H1 (cell line): ENCODE results near the gene NCAM1. TPM values are rescaled to one million over a fixed set of nuclear protein-coding genes. Genes with fewer than 3 reads are reported as not detected.

Experiments used
- CTCF ChIA-PET: fragments of 300-600 bp; sonication (Branson Sonifier 250); formaldehyde crosslinking; loops from one replicate; lab custom pipeline; 2021; ENCODE audit not compliant: partially characterized antibody; lab: Charles Lee
- POLR2A ChIA-PET: fragments of 300-600 bp; sonication (Branson Sonifier 250); formaldehyde crosslinking; loops from one replicate; lab custom pipeline; 2021; ENCODE audit warnings: inconsistent platforms; ENCODE audit not compliant: partially characterized antibody; lab: Charles Lee
- DNase-seq, 2 experiments: peaks; one replicate each; pipeline versions ENCODE4 v3.0.0 to v3.0.0-alpha.2; 2010 to 2022; ENCODE audit warnings: low spot score in 2 of 2, low read depth in 1 of 2, mixed read lengths in 1 of 2
- FAIRE-seq: peaks from 2 replicates; lab custom pipeline; 2011; peaks lifted over from hg19 to GRCh38; lab: Jason Lieb, UNC
- H2AFZ ChIP-seq: 2 replicates; pipeline ENCODE4 v1.8.1; 2012; ENCODE audit warnings: low read length, inconsistent platforms
- H2AK5ac ChIP-seq: 2 replicates; pipeline ENCODE4 v1.6.1; 2013; ENCODE audit warnings: low read depth, low read length
- H2BK120ac ChIP-seq: replicated peaks from 2 replicates; pipeline ENCODE3; 2013; ENCODE audit warnings: low read depth, low read length, inconsistent platforms
- H2BK12ac ChIP-seq: 2 replicates; pipeline ENCODE4 v1.6.1; 2013; ENCODE audit warnings: low read depth, low read length
- H2BK15ac ChIP-seq: 2 replicates; pipeline ENCODE4 v1.6.1; 2013; ENCODE audit warnings: low read length
- H2BK20ac ChIP-seq: 2 replicates; pipeline ENCODE4 v1.6.1; 2013; ENCODE audit warnings: low read length
- H2BK5ac ChIP-seq: 2 replicates; pipeline ENCODE4 v1.6.1; 2013; ENCODE audit warnings: low read depth, low read length
- H3K14ac ChIP-seq: 2 replicates; pipeline ENCODE4 v1.6.1; 2013; ENCODE audit warnings: inconsistent platforms; ENCODE audit not compliant: insufficient read length
- H3K18ac ChIP-seq: 2 replicates; pipeline ENCODE4 v1.6.1; 2013; ENCODE audit warnings: low read length; ENCODE audit errors: extremely low read depth
- H3K23ac ChIP-seq: 2 replicates; pipeline ENCODE4 v1.6.1; 2013; ENCODE audit warnings: inconsistent platforms; ENCODE audit not compliant: insufficient read length
- H3K23me2 ChIP-seq: 2 replicates; pipeline ENCODE4 v1.6.1; 2013; ENCODE audit warnings: low read depth, low read length
- H3K27ac ChIP-seq: 2 replicates; pipeline ENCODE4 v1.6.1; 2011; ENCODE audit warnings: low read depth, low read length, inconsistent platforms
- H3K27me3 ChIP-seq, 4 experiments: replicated peaks in 1 of 4; 1 replicate in 1 of 4; 2 replicates in 3 of 4; pipeline versions ENCODE4 v1.6.1 to v1.8.1; 2011 to 2013; ENCODE audit warnings: low read length in 3 of 4, mild to moderate bottlenecking in 3 of 4, inconsistent platforms in 2 of 4, mixed read lengths in 2 of 4, moderate library complexity in 1 of 4; ENCODE audit not compliant: control insufficient read depth in 3 of 4, insufficient read depth in 3 of 4; ENCODE audit errors: extremely low read depth in 1 of 4
- H3K36me3 ChIP-seq, 4 experiments: 2 replicates each; pipeline versions ENCODE4 v1.6.1 to v1.8.1; 2011 to 2013; ENCODE audit warnings: mild to moderate bottlenecking in 4 of 4, low read length in 3 of 4, moderate library complexity in 2 of 4, control low read depth in 1 of 4, inconsistent platforms in 1 of 4; ENCODE audit not compliant: insufficient read depth in 4 of 4, control insufficient read depth in 2 of 4
- H3K4ac ChIP-seq: replicated peaks from 2 replicates; pipeline ENCODE3; 2013; ENCODE audit warnings: low read length, low read depth, mixed read lengths, inconsistent platforms; ENCODE audit not compliant: insufficient read length
- H3K4me1 ChIP-seq, 4 experiments: replicated peaks in 1 of 4; 1 replicate in 1 of 4; 2 replicates in 3 of 4; pipeline versions ENCODE4 v1.6.1 to v1.8.1; 2011 to 2013; ENCODE audit warnings: low read length in 3 of 4, inconsistent platforms in 2 of 4, mixed read lengths in 1 of 4; ENCODE audit not compliant: insufficient read depth in 4 of 4, control insufficient read depth in 3 of 4
- H3K4me2 ChIP-seq, 2 experiments: 2 replicates each; pipeline versions ENCODE4 v1.6.1 to v1.8.1; 2011 to 2013; ENCODE audit warnings: low read depth in 2 of 2, low read length in 2 of 2, control low read depth in 1 of 2, inconsistent platforms in 1 of 2, mild to moderate bottlenecking in 1 of 2; ENCODE audit not compliant: insufficient read depth in 1 of 2
- H3K4me3 ChIP-seq, 4 experiments: fragments of 200-600, 300-600 bp in 1 of 4; sonication (generic), shearing (Covaris generic), sonication (Bioruptor Twin) in 1 of 4; 2 replicates each; pipeline versions ENCODE4 v1.5.1 to v1.8.1; 2011 to 2016; ENCODE audit warnings: low read length in 4 of 4, low read depth in 3 of 4, control low read depth in 2 of 4, inconsistent platforms in 2 of 4, mild to moderate bottlenecking in 2 of 4, mixed read lengths in 1 of 4, moderate library complexity in 1 of 4; ENCODE audit not compliant: insufficient read depth in 2 of 4; ENCODE audit errors: extremely low read depth in 1 of 4
- H3K56ac ChIP-seq: replicated peaks from 2 replicates; pipeline ENCODE3; 2013; ENCODE audit warnings: low read depth, mild to moderate bottlenecking, mixed read lengths, low read length, inconsistent platforms; ENCODE audit not compliant: insufficient read length
- H3K79me1 ChIP-seq: 2 replicates; pipeline ENCODE4 v1.6.1; 2013; ENCODE audit warnings: low read depth, low read length, control low read depth
- H3K79me2 ChIP-seq, 2 experiments: 2 replicates each; pipeline versions ENCODE4 v1.6.1 to v1.8.1; 2012 to 2013; ENCODE audit warnings: low read length in 2 of 2, mild to moderate bottlenecking in 2 of 2, inconsistent platforms in 1 of 2; ENCODE audit not compliant: insufficient read depth in 2 of 2, control insufficient read depth in 1 of 2
- H3K9ac ChIP-seq, 4 experiments: replicated peaks in 1 of 4; 1 replicate in 1 of 4; 2 replicates in 3 of 4; pipeline versions ENCODE4 v1.6.1 to v1.8.1; 2011 to 2013; ENCODE audit warnings: low read depth in 3 of 4, low read length in 3 of 4, control low read depth in 2 of 4, mild to moderate bottlenecking in 2 of 4, moderate library complexity in 2 of 4, inconsistent platforms in 1 of 4; ENCODE audit errors: extremely low read depth in 1 of 4
- H3K9me3 ChIP-seq, 2 experiments: 2 replicates each; pipeline versions ENCODE4 v1.6.1 to v1.8.1; 2012 to 2013; ENCODE audit warnings: mild to moderate bottlenecking in 2 of 2, moderate library complexity in 2 of 2, control low read depth in 1 of 2, inconsistent platforms in 1 of 2, low read depth in 1 of 2, low read length in 1 of 2, mixed read lengths in 1 of 2; ENCODE audit not compliant: insufficient read depth in 2 of 2
- H4K20me1 ChIP-seq, 2 experiments: replicated peaks in 1 of 2; 2 replicates each; pipeline versions ENCODE3 to v1.8.1; 2011 to 2013; ENCODE audit warnings: inconsistent platforms in 2 of 2, low read length in 2 of 2, mild to moderate bottlenecking in 1 of 2; ENCODE audit not compliant: insufficient read depth in 2 of 2, control insufficient read depth in 1 of 2
- H4K5ac ChIP-seq: 2 replicates; pipeline ENCODE4 v1.6.1; 2013; ENCODE audit warnings: low read length, low read depth, mixed read lengths, inconsistent platforms; ENCODE audit not compliant: insufficient read length
- H4K8ac ChIP-seq: 2 replicates; pipeline ENCODE4 v1.8.0; 2013; ENCODE audit warnings: mild to moderate bottlenecking, moderate library complexity, low read length, inconsistent platforms; ENCODE audit not compliant: insufficient read depth; ENCODE audit errors: extremely low read depth
- H4K91ac ChIP-seq: replicated peaks from 2 replicates; pipeline ENCODE3; 2013; ENCODE audit warnings: low read length, mixed read lengths, inconsistent platforms; ENCODE audit not compliant: insufficient read length
- BACH1 ChIP-seq: IDR thresholded peaks from 2 replicates; pipeline ENCODE4 v1.6.1; 2012; ENCODE audit warnings: low read length, improper control_type of control experiment
- CBX8 ChIP-seq: fragments of 300-800, 300-1000 bp; sonication (generic); IDR thresholded peaks from 2 replicates; pipeline ENCODE4 v1.7.1; 2016; ENCODE audit warnings: low read depth, low read length, borderline replicate concordance
- CHD1 ChIP-seq: IDR thresholded peaks from 2 replicates; pipeline ENCODE4 v1.6.1; 2012; ENCODE audit warnings: low read depth, low read length, improper control_type of control experiment
- CHD2 ChIP-seq: IDR thresholded peaks from 2 replicates; pipeline ENCODE4 v1.6.1; 2012; ENCODE audit warnings: low read length, improper control_type of control experiment
- CREB1 ChIP-seq: IDR thresholded peaks from 2 replicates; pipeline ENCODE4 v1.6.1; 2012; ENCODE audit warnings: inconsistent platforms
- GABPA ChIP-seq: IDR thresholded peaks from 2 replicates; pipeline ENCODE4 v1.6.1; 2011; ENCODE audit warnings: mild to moderate bottlenecking, low read length, moderate library complexity, borderline replicate concordance; ENCODE audit not compliant: insufficient read depth
- HDAC6 ChIP-seq: IDR thresholded peaks from one replicate; pipeline ENCODE4 v1.7.1; 2012; ENCODE audit warnings: low read depth, mild to moderate bottlenecking, inconsistent platforms, low read length, moderate library complexity
- JUND ChIP-seq: IDR thresholded peaks from 2 replicates; pipeline ENCODE4 v1.6.1; 2011; ENCODE audit warnings: mild to moderate bottlenecking, improper control_type of control experiment, low read length
- MAX ChIP-seq: IDR thresholded peaks from 2 replicates; pipeline ENCODE4 v1.6.1; 2012; ENCODE audit warnings: inconsistent platforms
- PHF8 ChIP-seq: fragments of 200-600 bp; sonication (generic); conservative IDR thresholded peaks from 2 replicates; pipeline ENCODE4 v1.7.1; 2012; ENCODE audit warnings: low read depth, mild to moderate bottlenecking, inconsistent platforms, low read length, moderate library complexity
- POLR2AphosphoS5 ChIP-seq: IDR thresholded peaks from 2 replicates; pipeline ENCODE4 v1.6.1; 2011; ENCODE audit warnings: low read depth, low read length
- RFX5 ChIP-seq: IDR thresholded peaks from 2 replicates; pipeline ENCODE4 v1.6.1; 2011; ENCODE audit warnings: low read depth, low read length, improper control_type of control experiment, borderline replicate concordance
- SP1 ChIP-seq: IDR thresholded peaks from 2 replicates; pipeline ENCODE4 v1.6.1; 2011; ENCODE audit warnings: low read depth, low read length
- TEAD4 ChIP-seq: IDR thresholded peaks from 2 replicates; pipeline ENCODE4 v1.6.1; 2012; ENCODE audit warnings: low read depth, low read length, inconsistent platforms, mixed read lengths
- USF2 ChIP-seq: IDR thresholded peaks from 2 replicates; pipeline ENCODE4 v1.6.1; 2011; ENCODE audit warnings: low read length, improper control_type of control experiment
- WGBS, 2 experiments: shearing (Covaris generic) in 1 of 2; methylation state at CpG; one replicate each; pipeline versions ENCODE4 v1.1.6 to v1.1.7; 2013 to 2015; ENCODE audit warnings: low lambda C conversion rate in 2 of 2, mixed read lengths in 2 of 2, inconsistent platforms in 1 of 2, low coverage in 1 of 2, missing lambda C conversion rate in 1 of 2; ENCODE audit not compliant: insufficient replicate concordance in 2 of 2, insufficient coverage in 1 of 2, insufficient read length in 1 of 2; ENCODE audit errors: extremely low coverage in 1 of 2, missing lambda C conversion rate in 1 of 2; 5-methylcytosine and 5-hydroxymethylcytosine counted together
- polyA plus RNA-seq, 7 experiments: library from polyadenylated mRNA; depleted of rRNA in 3 of 7; stranded (reverse) in 5 of 7; unstranded in 2 of 7; fragments of >200 nt in 5 of 7; fragments of 200-250 nt in 2 of 7; gene quantifications; 1 replicate in 5 of 7; 2 replicates in 1 of 7; 4 replicates in 1 of 7; pipeline versions ENCODE4 v1.2.1 to v1.2.3, GENCODE V29; 2011 to 2013; ENCODE audit warnings: missing spikeins in 2 of 7, mixed read lengths in 2 of 7
- total RNA-seq: library from RNA; stranded (reverse); fragmentation: NEBNext Ultra II Directional; extraction: Animal tissue kit (Norgen Biotek cat#: 25700); gene quantifications from 2 replicates; pipeline ENCODE4 v1.2.1, GENCODE V29; 2021

Gene NCAM1
- total and polyA plus RNA-seq, 2 of the 8 experiments (the other 6 are each of a cell fraction or from before 2014, with no cell fraction given) = 3.1 to 4.3 TPM

GRCh38 chr11:112958670-112959069 lies 2.5 kb upstream of the NCAM1 start:
- no peaks in the 10 kb centered on the region for H3K79me2 ChIP-seq
- no peak overlapping the region for H2BK12ac ChIP-seq
- H4K91ac ChIP-seq = no peak overlapping the region
- H3K27ac ChIP-seq = no peak overlapping the region
- 82% methylated on average over 4 of the region's 4 CpGs; no CpG with 5 or more reads in 1 of the 2 experiments for WGBS, 2 experiments
- no peak overlapping the region for H3K4me3 ChIP-seq
- no peak overlapping the region for H2BK5ac ChIP-seq
- no peak overlapping the region for H3K9ac ChIP-seq
- no peak overlapping the region for H4K8ac ChIP-seq
- no peak overlapping the region for H3K4ac ChIP-seq
- peaks cover 5 to 23% (median 21%) of the 10 kb centered on the region in 4 experiments for H3K27me3 ChIP-seq
- DNase-seq (no peak), FAIRE-seq (no peak)
- no peak overlapping the region for H2AK5ac ChIP-seq
- no peak overlapping the region for H2BK15ac ChIP-seq
- H3K56ac ChIP-seq = no peak overlapping the region
- no peaks in the 10 kb centered on the region for H3K36me3 ChIP-seq
- peaks cover 0 to 6% of the 10 kb centered on the region in 2 experiments for H4K20me1 ChIP-seq
- H4K5ac ChIP-seq = no peak overlapping the region
- H3K18ac ChIP-seq = no peak overlapping the region
- no peaks in the 10 kb centered on the region for H3K79me1 ChIP-seq
- no peak overlapping the region for H3K4me2 ChIP-seq
- no peak overlapping the region for H3K14ac ChIP-seq
- no peak overlapping the region for H2BK20ac ChIP-seq
- no peak overlapping the region for H3K23ac ChIP-seq
- no peak overlapping the region for H2BK120ac ChIP-seq
- H3K4me1 ChIP-seq = peaks cover 0 to 4% (median 1%) of the 10 kb centered on the region in 4 experiments; a peak in 2 of 7 replicates
- H3K9me3 ChIP-seq = peaks cover 0 to 2% of the 10 kb centered on the region in 2 experiments; a peak in 1 of 4 replicates
- ChIA-PET POLR2A (no interaction called here), CTCF (interaction anchor here (0.7 to 1.5 kb wide), 4 partner anchors 8 to 18 kb away, joined by 3 to 4 read pairs (median 3); no protein-coding TSS in a partner anchor)
- peaks cover 21% of the 10 kb centered on the region; the same call in 1 of the 2 replicates for H3K23me2 ChIP-seq
- no peak overlapping the region for H2AFZ ChIP-seq
- no peak for TF ChIP-seq SP1
- TF ChIP-seq MAX = no peak
- TF ChIP-seq GABPA = no peak
- no peak for TF ChIP-seq HDAC6
- TF ChIP-seq PHF8 = no peak
- TF ChIP-seq POLR2AphosphoS5 = no peak
- no peak for TF ChIP-seq JUND
- TF ChIP-seq CREB1 = no peak
- TF ChIP-seq RFX5 = no peak
- TF ChIP-seq BACH1 = no peak
- no peak for TF ChIP-seq TEAD4
- TF ChIP-seq CHD1 = no peak
- no peak for TF ChIP-seq CHD2
- no peak for TF ChIP-seq CBX8
- no peak for TF ChIP-seq USF2
